HepG2 (cell line): ENCODE measurements around the gene ADSS1. TPM values are rescaled to one million over a fixed set of nuclear protein-coding genes. Genes with fewer than 3 reads are reported as not detected.

Source experiments
- CBFB ChIP-seq: sonication (generic); formaldehyde crosslinking; IDR thresholded peaks from 2 replicates; pipeline ENCODE4 v1.4.0; 2020; ENCODE audit warnings: missing genetic modification reagents
- GATAD2A ChIP-seq: IDR thresholded peaks from 2 replicates; pipeline ENCODE4 v1.6.1; 2016
- KDM2A ChIP-seq: sonication (generic); formaldehyde crosslinking; IDR thresholded peaks from 2 replicates; pipeline ENCODE4 v1.4.0; 2020; ENCODE audit warnings: low read depth, missing genetic modification reagents, borderline replicate concordance
- MEF2D ChIP-seq: sonication (generic); formaldehyde crosslinking; IDR thresholded peaks from 2 replicates; pipeline ENCODE4 v1.5.1; 2020; ENCODE audit warnings: mild to moderate bottlenecking, missing genetic modification reagents
- MTA1 ChIP-seq: sonication (generic); formaldehyde crosslinking; IDR thresholded peaks from 2 replicates; pipeline ENCODE4 v1.4.0; 2020; ENCODE audit warnings: missing genetic modification reagents, mild to moderate bottlenecking, borderline replicate concordance
- MXD4 ChIP-seq: IDR thresholded peaks from 2 replicates; pipeline ENCODE4 v1.6.1; 2016; ENCODE audit warnings: mild to moderate bottlenecking, missing biosample characterization, missing genetic modification reagents
- POLR2G ChIP-seq: fragments of 200-400 bp; formaldehyde crosslinking; IDR thresholded peaks from 2 replicates; pipeline ENCODE4 v1.6.1; 2018; ENCODE audit warnings: mild to moderate bottlenecking, low read depth, low read length, moderate library complexity
- SMAD1 ChIP-seq: sonication (generic); formaldehyde crosslinking; IDR thresholded peaks from 2 replicates; pipeline ENCODE4 v1.4.0; 2020; ENCODE audit warnings: missing genetic modification reagents, low read depth, mild to moderate bottlenecking, borderline replicate concordance
- SMARCE1 ChIP-seq: fragments of 450-650 bp; IDR thresholded peaks from 2 replicates; pipeline ENCODE4 v1.6.1; 2017; ENCODE audit warnings: borderline replicate concordance
- SMC3 ChIP-seq: IDR thresholded peaks from 2 replicates; pipeline ENCODE4 v1.6.1; 2011; ENCODE audit warnings: low read length, improper control_type of control experiment
- SP140L ChIP-seq: sonication (generic); formaldehyde crosslinking; IDR thresholded peaks from 2 replicates; pipeline ENCODE4 v1.4.0; 2020; ENCODE audit warnings: missing genetic modification reagents, borderline replicate concordance
- TMF1 ChIP-seq: sonication (generic); formaldehyde crosslinking; IDR thresholded peaks from 2 replicates; pipeline ENCODE4 v1.8.1; 2022; ENCODE audit warnings: low read depth, missing genetic modification reagents
- ZNF180 ChIP-seq: sonication (generic); formaldehyde crosslinking; IDR thresholded peaks from 2 replicates; pipeline ENCODE4 v1.4.0; 2020; ENCODE audit warnings: low read depth, missing genetic modification reagents, borderline replicate concordance
- ZNF562 ChIP-seq: sonication (generic); formaldehyde crosslinking; IDR thresholded peaks from 2 replicates; pipeline ENCODE4 v1.8.0; 2022; ENCODE audit warnings: missing genetic modification reagents, borderline replicate concordance
- ZNF724P ChIP-seq: sonication (generic); formaldehyde crosslinking; IDR thresholded peaks from 2 replicates; pipeline ENCODE4 v1.8.0; 2022; ENCODE audit warnings: missing genetic modification reagents, borderline replicate concordance
- polyA plus RNA-seq, 8 experiments: library from polyadenylated mRNA; depleted of rRNA in 3 of 8; stranded (reverse) in 7 of 8; unstranded in 1 of 8; fragments of >200 nt; fragmentation: Illumina TruSeq in 4 of 8; extraction: Trizol in 4 of 8; gene quantifications; 2 replicates each; pipeline versions ENCODE4 v1.2.1 to v1.2.3, GENCODE V29; 2011 to 2016; ENCODE audit warnings: low read depth in 4 of 8, missing spikeins in 1 of 8, mixed read lengths in 1 of 8; ENCODE audit not compliant: insufficient read depth in 1 of 8
- total RNA-seq, 5 experiments: library from RNA; depleted of rRNA; stranded (reverse); fragments of >200 nt; fragmentation: Illumina TruSeq; extraction: Trizol; gene quantifications; 2 replicates each; pipeline ENCODE4 v1.2.3, GENCODE V29; 2016; ENCODE audit warnings: low read depth in 1 of 5
- TF ChIP-seq, protein P1 (sequence below): sonication (generic); formaldehyde crosslinking; IDR thresholded peaks from 2 replicates; pipeline ENCODE4 v1.4.0; 2020; ENCODE audit warnings: mild to moderate bottlenecking, low read depth, missing genetic modification reagents
- TF ChIP-seq, protein P2 (sequence below): sonication (generic); formaldehyde crosslinking; IDR thresholded peaks from 2 replicates; pipeline ENCODE4 v1.5.0; 2020; ENCODE audit warnings: mild to moderate bottlenecking, missing genetic modification reagents
- TF ChIP-seq, protein P3 (sequence below): sonication (generic); formaldehyde crosslinking; IDR thresholded peaks from 2 replicates; pipeline ENCODE4 v1.4.0; 2020; ENCODE audit warnings: missing genetic modification reagents
- TF ChIP-seq, protein P4 (sequence below): sonication (generic); formaldehyde crosslinking; IDR thresholded peaks from 2 replicates; pipeline ENCODE4 v1.5.0; 2020; ENCODE audit warnings: mild to moderate bottlenecking, low read depth, missing genetic modification reagents, borderline replicate concordance
- TF ChIP-seq, protein P5 (sequence below): sonication (generic); formaldehyde crosslinking; IDR thresholded peaks from 2 replicates; pipeline ENCODE4 v1.4.0; 2020; ENCODE audit warnings: missing genetic modification reagents

ADSS1 gene
- total and polyA plus RNA-seq, 2 of the 13 experiments (the other 11 are each of a cell fraction or from before 2014, with no cell fraction given), result 1.0 to 36.7 TPM

DNA sequence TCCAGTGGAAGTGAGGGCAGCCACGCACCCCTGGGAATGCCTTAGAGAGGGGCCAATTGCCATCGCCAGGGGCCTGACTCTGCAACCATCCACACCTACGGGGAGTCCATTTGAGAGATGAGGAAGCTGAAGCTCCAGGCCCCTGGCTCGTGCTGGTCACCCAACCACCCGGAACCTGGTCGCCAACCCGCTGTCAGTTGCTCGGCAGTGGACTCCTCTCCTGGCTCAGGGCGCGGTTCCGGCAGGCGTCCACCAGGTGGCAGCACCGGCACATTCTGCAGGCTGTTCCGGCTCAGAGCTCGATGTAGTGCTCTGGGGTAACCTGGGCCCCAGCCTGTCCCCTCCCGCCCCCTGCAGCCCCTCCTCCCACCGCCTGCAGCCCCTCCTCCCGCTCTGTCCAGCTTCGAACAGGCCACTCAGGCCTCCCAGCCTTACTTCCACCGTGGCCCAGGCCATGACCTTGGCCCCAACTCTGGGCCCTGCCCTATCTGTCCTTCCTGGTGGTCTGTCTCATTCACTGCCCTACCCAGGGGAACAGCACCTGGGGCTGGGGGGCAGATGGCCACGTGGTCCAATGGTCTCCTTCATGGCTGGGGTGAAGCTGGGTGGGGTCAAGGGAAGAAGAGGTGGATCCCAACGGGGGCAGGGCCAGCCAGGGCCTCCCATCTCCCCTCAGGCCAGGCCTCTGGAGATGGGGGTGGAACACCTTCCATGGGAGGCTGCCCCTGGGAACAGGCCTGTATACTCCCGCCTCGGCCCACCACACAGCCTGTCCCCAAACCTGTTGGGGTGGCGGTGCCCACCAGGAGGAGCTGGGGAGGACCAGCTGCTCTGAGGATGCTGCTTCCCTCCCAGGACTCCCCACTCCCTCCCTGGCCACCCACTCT is 44.7 kb downstream of the ADSS1 start (continued):
- TF ChIP-seq SP140L (CRISPR knock-in tag) (no peak), ZNF724P (CRISPR knock-in tag) (peak; percentile 94), ZNF562 (CRISPR knock-in tag) (no peak), MXD4 (CRISPR knock-in tag) (peak; percentile 75; the same call in 1 of the 2 replicates), ZNF180 (CRISPR knock-in tag) (no peak), SMC3 (peak; percentile 37; the same call in 1 of the 2 replicates), SMAD1 (CRISPR knock-in tag) (0 out of 2 replicates have a peak, but pooled peaks have one; percentile 27), SMARCE1 (no peak), MEF2D (peak; percentile 21; the same call in 1 of the 2 replicates), POLR2G (peak; percentile 62; the same call in 1 of the 2 replicates), TMF1 (CRISPR knock-in tag) (0 out of 2 replicates have a peak, but pooled peaks have one; percentile 59), MTA1 (peak; percentile 82), KDM2A (peak; percentile 92), GATAD2A (peak; percentile 60), CBFB (CRISPR knock-in tag) (peak; percentile 54; the same call in 1 of the 2 replicates)
- TF ChIP-seq, protein P1, sequence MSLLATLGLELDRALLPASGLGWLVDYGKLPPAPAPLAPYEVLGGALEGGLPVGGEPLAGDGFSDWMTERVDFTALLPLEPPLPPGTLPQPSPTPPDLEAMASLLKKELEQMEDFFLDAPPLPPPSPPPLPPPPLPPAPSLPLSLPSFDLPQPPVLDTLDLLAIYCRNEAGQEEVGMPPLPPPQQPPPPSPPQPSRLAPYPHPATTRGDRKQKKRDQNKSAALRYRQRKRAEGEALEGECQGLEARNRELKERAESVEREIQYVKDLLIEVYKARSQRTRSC (CRISPR knock-in tag), result peak; percentile 20; the same call in 1 of the 2 replicates
- TF ChIP-seq, protein P2, sequence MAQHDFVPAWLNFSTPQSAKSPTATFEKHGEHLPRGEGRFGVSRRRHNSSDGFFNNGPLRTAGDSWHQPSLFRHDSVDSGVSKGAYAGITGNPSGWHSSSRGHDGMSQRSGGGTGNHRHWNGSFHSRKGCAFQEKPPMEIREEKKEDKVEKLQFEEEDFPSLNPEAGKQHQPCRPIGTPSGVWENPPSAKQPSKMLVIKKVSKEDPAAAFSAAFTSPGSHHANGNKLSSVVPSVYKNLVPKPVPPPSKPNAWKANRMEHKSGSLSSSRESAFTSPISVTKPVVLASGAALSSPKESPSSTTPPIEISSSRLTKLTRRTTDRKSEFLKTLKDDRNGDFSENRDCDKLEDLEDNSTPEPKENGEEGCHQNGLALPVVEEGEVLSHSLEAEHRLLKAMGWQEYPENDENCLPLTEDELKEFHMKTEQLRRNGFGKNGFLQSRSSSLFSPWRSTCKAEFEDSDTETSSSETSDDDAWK, result no peak
- TF ChIP-seq, protein P3, sequence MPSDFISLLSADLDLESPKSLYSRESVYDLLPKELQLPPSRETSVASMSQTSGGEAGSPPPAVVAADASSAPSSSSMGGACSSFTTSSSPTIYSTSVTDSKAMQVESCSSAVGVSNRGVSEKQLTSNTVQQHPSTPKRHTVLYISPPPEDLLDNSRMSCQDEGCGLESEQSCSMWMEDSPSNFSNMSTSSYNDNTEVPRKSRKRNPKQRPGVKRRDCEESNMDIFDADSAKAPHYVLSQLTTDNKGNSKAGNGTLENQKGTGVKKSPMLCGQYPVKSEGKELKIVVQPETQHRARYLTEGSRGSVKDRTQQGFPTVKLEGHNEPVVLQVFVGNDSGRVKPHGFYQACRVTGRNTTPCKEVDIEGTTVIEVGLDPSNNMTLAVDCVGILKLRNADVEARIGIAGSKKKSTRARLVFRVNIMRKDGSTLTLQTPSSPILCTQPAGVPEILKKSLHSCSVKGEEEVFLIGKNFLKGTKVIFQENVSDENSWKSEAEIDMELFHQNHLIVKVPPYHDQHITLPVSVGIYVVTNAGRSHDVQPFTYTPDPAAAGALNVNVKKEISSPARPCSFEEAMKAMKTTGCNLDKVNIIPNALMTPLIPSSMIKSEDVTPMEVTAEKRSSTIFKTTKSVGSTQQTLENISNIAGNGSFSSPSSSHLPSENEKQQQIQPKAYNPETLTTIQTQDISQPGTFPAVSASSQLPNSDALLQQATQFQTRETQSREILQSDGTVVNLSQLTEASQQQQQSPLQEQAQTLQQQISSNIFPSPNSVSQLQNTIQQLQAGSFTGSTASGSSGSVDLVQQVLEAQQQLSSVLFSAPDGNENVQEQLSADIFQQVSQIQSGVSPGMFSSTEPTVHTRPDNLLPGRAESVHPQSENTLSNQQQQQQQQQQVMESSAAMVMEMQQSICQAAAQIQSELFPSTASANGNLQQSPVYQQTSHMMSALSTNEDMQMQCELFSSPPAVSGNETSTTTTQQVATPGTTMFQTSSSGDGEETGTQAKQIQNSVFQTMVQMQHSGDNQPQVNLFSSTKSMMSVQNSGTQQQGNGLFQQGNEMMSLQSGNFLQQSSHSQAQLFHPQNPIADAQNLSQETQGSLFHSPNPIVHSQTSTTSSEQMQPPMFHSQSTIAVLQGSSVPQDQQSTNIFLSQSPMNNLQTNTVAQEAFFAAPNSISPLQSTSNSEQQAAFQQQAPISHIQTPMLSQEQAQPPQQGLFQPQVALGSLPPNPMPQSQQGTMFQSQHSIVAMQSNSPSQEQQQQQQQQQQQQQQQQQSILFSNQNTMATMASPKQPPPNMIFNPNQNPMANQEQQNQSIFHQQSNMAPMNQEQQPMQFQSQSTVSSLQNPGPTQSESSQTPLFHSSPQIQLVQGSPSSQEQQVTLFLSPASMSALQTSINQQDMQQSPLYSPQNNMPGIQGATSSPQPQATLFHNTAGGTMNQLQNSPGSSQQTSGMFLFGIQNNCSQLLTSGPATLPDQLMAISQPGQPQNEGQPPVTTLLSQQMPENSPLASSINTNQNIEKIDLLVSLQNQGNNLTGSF (CRISPR knock-in tag), result no peak
- TF ChIP-seq, protein P4, sequence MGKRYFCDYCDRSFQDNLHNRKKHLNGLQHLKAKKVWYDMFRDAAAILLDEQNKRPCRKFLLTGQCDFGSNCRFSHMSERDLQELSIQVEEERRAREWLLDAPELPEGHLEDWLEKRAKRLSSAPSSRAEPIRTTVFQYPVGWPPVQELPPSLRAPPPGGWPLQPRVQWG (CRISPR knock-in tag), result no peak
- TF ChIP-seq, protein P5, sequence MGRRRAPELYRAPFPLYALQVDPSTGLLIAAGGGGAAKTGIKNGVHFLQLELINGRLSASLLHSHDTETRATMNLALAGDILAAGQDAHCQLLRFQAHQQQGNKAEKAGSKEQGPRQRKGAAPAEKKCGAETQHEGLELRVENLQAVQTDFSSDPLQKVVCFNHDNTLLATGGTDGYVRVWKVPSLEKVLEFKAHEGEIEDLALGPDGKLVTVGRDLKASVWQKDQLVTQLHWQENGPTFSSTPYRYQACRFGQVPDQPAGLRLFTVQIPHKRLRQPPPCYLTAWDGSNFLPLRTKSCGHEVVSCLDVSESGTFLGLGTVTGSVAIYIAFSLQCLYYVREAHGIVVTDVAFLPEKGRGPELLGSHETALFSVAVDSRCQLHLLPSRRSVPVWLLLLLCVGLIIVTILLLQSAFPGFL (CRISPR knock-in tag), result no peak
